HAP-1 (cell line): Measurements from ENCODE around the gene SLX4IP.
A peak's percentile ranks its signal among the peaks of the same experiment; 100 is the strongest.

Source experiments
- DNase-seq, 2 experiments: peaks; one replicate each; pipeline ENCODE4 v3.0.0-alpha.2; 2016 to 2020; ENCODE audit warnings: low spot score in 2 of 2
- H3K27me3 ChIP-seq: fragments of 250-450 bp; sonication (Bioruptor Pico); 2 replicates; pipeline ENCODE4 v1.5.1; 2020; ENCODE audit warnings: low read depth, mild to moderate bottlenecking, moderate library complexity
- H3K36me3 ChIP-seq: fragments of 250-450 bp; sonication (Bioruptor Pico); replicated peaks from 2 replicates; pipeline ENCODE4 v1.5.1; 2020; ENCODE audit warnings: mild to moderate bottlenecking
- H3K4me1 ChIP-seq: fragments of 250-450 bp; sonication (Bioruptor Pico); 2 replicates; pipeline ENCODE4 v1.5.1; 2020; ENCODE audit warnings: mild to moderate bottlenecking
- H3K4me3 ChIP-seq: fragments of 250-450 bp; sonication (Bioruptor Pico); 2 replicates; pipeline ENCODE4 v1.5.1; 2020; ENCODE audit warnings: mild to moderate bottlenecking, moderate library complexity
- H3K9me3 ChIP-seq: fragments of 250-450 bp; sonication (Bioruptor Pico); 2 replicates; pipeline ENCODE4 v1.5.1; 2020; ENCODE audit warnings: mild to moderate bottlenecking, moderate library complexity
- in situ Hi-C: fragments of 300-500 bp; cut with MboI; formaldehyde crosslinking; loops from 3 replicates; pipeline ENCODE4 v1.14.3; 2020; ENCODE audit warnings: low sequenced_read_pairs, inconsistent platforms, mixed read lengths

The SLX4IP gene

GRCh38 chr20:10647471-10647870 is 212.4 kb downstream of the SLX4IP start:
- no peaks in the 10 kb centered on the region for H3K27me3 ChIP-seq
- peaks cover 71% of the 10 kb centered on the region for H3K36me3 ChIP-seq
- peak; percentile 67 to 74 for DNase-seq
- peaks cover 34% of the 10 kb centered on the region for H3K4me1 ChIP-seq
- no peak overlapping the region for H3K4me3 ChIP-seq
- in situ Hi-C loops: no loop called here
- H3K9me3 ChIP-seq: no peaks in the 10 kb centered on the region

GRCh38 chr20:10647909-10648308 is 212.8 kb downstream of the SLX4IP start:
- DNase-seq: no peak
- no peak overlapping the region for H3K4me3 ChIP-seq
- peaks cover 34% of the 10 kb centered on the region for H3K4me1 ChIP-seq
- no peaks in the 10 kb centered on the region for H3K9me3 ChIP-seq
- H3K36me3 ChIP-seq: peaks cover 67% of the 10 kb centered on the region
- H3K27me3 ChIP-seq: no peaks in the 10 kb centered on the region
- in situ Hi-C loops: no loop called here

- H3K9me3 ChIP-seq: no peaks in the 10 kb centered on the region
- H3K4me3 ChIP-seq: no peak overlapping the region
- H3K4me1 ChIP-seq: peaks cover 34% of the 10 kb centered on the region
- H3K27me3 ChIP-seq: no peaks in the 10 kb centered on the region
- no peak for DNase-seq
- in situ Hi-C loops: no loop called here
- H3K36me3 ChIP-seq: peaks cover 62% of the 10 kb centered on the region
Measured at GRCh38 chr20:10648651-10649050, 213.5 kb downstream of the SLX4IP start.

GRCh38 chr20:10649080-10649796 is 214.1 kb downstream of the SLX4IP start:
- Histone ChIP-seq H3K4me1 (peaks cover 34% of the 10 kb centered on the region), H3K36me3 (peaks cover 60% of the 10 kb centered on the region), H3K27me3 (no peaks in the 10 kb centered on the region), H3K9me3 (no peaks in the 10 kb centered on the region), H3K4me3 (no peak overlapping the region)
- DNase-seq: peak; percentile 47 to 78
- in situ Hi-C loops: no loop called here

GRCh38 chr20:10649797-10650160 is 214.7 kb downstream of the SLX4IP start:
- DNase-seq: peak; percentile 52 to 69
- Histone ChIP-seq H3K36me3 (peaks cover 54% of the 10 kb centered on the region), H3K4me3 (no peak overlapping the region), H3K9me3 (no peaks in the 10 kb centered on the region), H3K27me3 (no peaks in the 10 kb centered on the region), H3K4me1 (peaks cover 34% of the 10 kb centered on the region)
- in situ Hi-C loops: no loop called here

- Histone ChIP-seq H3K36me3 (peaks cover 38% of the 10 kb centered on the region), H3K9me3 (no peaks in the 10 kb centered on the region), H3K4me1 (peaks cover 42% of the 10 kb centered on the region), H3K27me3 (no peaks in the 10 kb centered on the region), H3K4me3 (no peak overlapping the region)
- in situ Hi-C loops: no loop called here
- no peak for DNase-seq
Measured at GRCh38 chr20:10651227-10651990, 216.3 kb downstream of the SLX4IP start.

GRCh38 chr20:10652185-10652584 is 217.1 kb downstream of the SLX4IP start:
- Histone ChIP-seq H3K27me3 (no peaks in the 10 kb centered on the region), H3K36me3 (peaks cover 31% of the 10 kb centered on the region), H3K9me3 (no peaks in the 10 kb centered on the region), H3K4me3 (no peak overlapping the region), H3K4me1 (peaks cover 46% of the 10 kb centered on the region)
- in situ Hi-C loops: no loop called here
- no peak for DNase-seq

- no peaks in the 10 kb centered on the region for H3K27me3 ChIP-seq
- H3K4me3 ChIP-seq: no peak overlapping the region
- H3K9me3 ChIP-seq: no peaks in the 10 kb centered on the region
- in situ Hi-C loops: no loop called here
- peaks cover 45% of the 10 kb centered on the region for H3K4me1 ChIP-seq
- peaks cover 31% of the 10 kb centered on the region for H3K36me3 ChIP-seq
- DNase-seq: no peak
Measured at GRCh38 chr20:10652660-10653261, 217.7 kb downstream of the SLX4IP start.

GRCh38 chr20:10653599-10654249 is 218.6 kb downstream of the SLX4IP start:
- Histone ChIP-seq H3K9me3 (no peaks in the 10 kb centered on the region), H3K4me1 (peaks cover 43% of the 10 kb centered on the region), H3K27me3 (no peaks in the 10 kb centered on the region), H3K4me3 (no peak overlapping the region), H3K36me3 (peaks cover 28% of the 10 kb centered on the region)
- no peak for DNase-seq
- in situ Hi-C loops: no loop called here

- Histone ChIP-seq H3K27me3 (no peaks in the 10 kb centered on the region), H3K4me3 (no peak overlapping the region), H3K9me3 (no peaks in the 10 kb centered on the region), H3K4me1 (peaks cover 41% of the 10 kb centered on the region), H3K36me3 (peaks cover 25% of the 10 kb centered on the region)
- no peak for DNase-seq
- in situ Hi-C loops: no loop called here
Measured at GRCh38 chr20:10654250-10654610, 219.1 kb downstream of the SLX4IP start.

- H3K27me3 ChIP-seq: no peaks in the 10 kb centered on the region
- H3K36me3 ChIP-seq: peaks cover 24% of the 10 kb centered on the region
- in situ Hi-C loops: no loop called here
- DNase-seq: no peak
- no peaks in the 10 kb centered on the region for H3K9me3 ChIP-seq
- H3K4me3 ChIP-seq: no peak overlapping the region
- H3K4me1 ChIP-seq: peaks cover 39% of the 10 kb centered on the region
Measured at GRCh38 chr20:10654630-10655029, 219.5 kb downstream of the SLX4IP start.

GRCh38 chr20:10655720-10656669 is 220.9 kb downstream of the SLX4IP start:
- H3K36me3 ChIP-seq: peaks cover 21% of the 10 kb centered on the region
- in situ Hi-C loops: no loop called here
- no peak overlapping the region for H3K4me3 ChIP-seq
- peak in 1 of 2 experiments; percentile 51 for DNase-seq
- no peaks in the 10 kb centered on the region for H3K9me3 ChIP-seq
- H3K27me3 ChIP-seq: no peaks in the 10 kb centered on the region
- peaks cover 35% of the 10 kb centered on the region for H3K4me1 ChIP-seq

- peak in 1 of 2 experiments; percentile 56 for DNase-seq
- no peaks in the 10 kb centered on the region for H3K27me3 ChIP-seq
- in situ Hi-C loops: no loop called here
- H3K36me3 ChIP-seq: peaks cover 18% of the 10 kb centered on the region
- H3K4me3 ChIP-seq: no peak overlapping the region
- H3K9me3 ChIP-seq: no peaks in the 10 kb centered on the region
- peaks cover 35% of the 10 kb centered on the region for H3K4me1 ChIP-seq
Measured at GRCh38 chr20:10657453-10657852, 222.3 kb downstream of the SLX4IP start.
